Bladder microvascular endothelial cell (primary cell): ENCODE data around the gene ANAPC2. TPM values are rescaled to one million over a fixed set of nuclear protein-coding genes. Genes with fewer than 3 reads are reported as not detected.

Source experiments
- total RNA-seq: library from RNA; depleted of rRNA; stranded (reverse); fragments of >200 nt; gene quantifications from 2 replicates; pipeline ENCODE4 v1.2.3, GENCODE V29; 2014

ANAPC2 gene, protein sequence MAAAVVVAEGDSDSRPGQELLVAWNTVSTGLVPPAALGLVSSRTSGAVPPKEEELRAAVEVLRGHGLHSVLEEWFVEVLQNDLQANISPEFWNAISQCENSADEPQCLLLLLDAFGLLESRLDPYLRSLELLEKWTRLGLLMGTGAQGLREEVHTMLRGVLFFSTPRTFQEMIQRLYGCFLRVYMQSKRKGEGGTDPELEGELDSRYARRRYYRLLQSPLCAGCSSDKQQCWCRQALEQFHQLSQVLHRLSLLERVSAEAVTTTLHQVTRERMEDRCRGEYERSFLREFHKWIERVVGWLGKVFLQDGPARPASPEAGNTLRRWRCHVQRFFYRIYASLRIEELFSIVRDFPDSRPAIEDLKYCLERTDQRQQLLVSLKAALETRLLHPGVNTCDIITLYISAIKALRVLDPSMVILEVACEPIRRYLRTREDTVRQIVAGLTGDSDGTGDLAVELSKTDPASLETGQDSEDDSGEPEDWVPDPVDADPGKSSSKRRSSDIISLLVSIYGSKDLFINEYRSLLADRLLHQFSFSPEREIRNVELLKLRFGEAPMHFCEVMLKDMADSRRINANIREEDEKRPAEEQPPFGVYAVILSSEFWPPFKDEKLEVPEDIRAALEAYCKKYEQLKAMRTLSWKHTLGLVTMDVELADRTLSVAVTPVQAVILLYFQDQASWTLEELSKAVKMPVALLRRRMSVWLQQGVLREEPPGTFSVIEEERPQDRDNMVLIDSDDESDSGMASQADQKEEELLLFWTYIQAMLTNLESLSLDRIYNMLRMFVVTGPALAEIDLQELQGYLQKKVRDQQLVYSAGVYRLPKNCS
- total RNA-seq, result 21.0 and 37.3 TPM in 2 replicates

DNA sequence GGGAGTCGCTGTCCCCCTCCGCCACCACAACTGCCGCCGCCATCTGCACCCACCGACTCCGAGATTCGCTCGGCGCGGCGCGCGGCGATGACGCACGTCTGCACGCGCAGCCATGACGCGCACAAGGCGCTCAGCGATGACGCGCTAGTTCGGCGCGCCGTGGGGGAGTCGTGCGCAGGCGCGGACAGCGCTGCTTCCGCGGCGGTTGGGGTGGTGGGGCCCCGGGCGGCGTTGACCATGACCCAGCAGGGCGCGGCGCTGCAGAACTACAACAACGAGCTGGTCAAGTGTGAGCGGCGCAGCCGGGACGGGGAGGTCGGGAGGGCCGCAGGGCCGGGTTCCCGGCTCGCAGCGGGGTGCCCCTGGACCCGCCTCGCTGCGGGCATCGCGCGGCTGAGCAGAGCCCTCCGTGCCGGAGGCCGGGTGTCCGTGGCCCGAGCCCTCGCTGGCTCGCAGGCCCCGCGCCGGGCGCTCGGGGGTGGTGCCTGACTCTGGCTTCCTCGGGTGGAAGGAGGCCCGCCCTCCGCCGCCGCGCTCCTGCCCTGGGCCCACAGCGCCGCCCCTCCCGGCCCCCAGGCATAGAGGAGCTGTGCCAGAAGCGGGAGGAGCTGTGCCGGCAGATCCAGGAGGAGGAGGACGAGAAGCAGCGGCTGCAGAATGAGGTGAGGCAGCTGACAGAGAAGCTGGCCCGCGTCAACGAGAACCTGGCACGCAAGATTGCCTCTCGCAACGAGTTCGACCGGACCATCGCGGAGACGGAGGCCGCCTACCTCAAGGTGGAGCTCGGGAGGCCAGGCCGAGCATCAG lies at the start of gene ANAPC2, which contains the start of gene SSNA1:
Gene ANAPC2 (minus strand): TSS at position 71 of the 807 bp plus-strand sequence. CDS start 28 bp downstream, at position 43.
Gene SSNA1 (plus strand): TSS at position 187 of the 807 bp plus-strand sequence. CDS start 51 bp downstream, at position 238.

DNA sequence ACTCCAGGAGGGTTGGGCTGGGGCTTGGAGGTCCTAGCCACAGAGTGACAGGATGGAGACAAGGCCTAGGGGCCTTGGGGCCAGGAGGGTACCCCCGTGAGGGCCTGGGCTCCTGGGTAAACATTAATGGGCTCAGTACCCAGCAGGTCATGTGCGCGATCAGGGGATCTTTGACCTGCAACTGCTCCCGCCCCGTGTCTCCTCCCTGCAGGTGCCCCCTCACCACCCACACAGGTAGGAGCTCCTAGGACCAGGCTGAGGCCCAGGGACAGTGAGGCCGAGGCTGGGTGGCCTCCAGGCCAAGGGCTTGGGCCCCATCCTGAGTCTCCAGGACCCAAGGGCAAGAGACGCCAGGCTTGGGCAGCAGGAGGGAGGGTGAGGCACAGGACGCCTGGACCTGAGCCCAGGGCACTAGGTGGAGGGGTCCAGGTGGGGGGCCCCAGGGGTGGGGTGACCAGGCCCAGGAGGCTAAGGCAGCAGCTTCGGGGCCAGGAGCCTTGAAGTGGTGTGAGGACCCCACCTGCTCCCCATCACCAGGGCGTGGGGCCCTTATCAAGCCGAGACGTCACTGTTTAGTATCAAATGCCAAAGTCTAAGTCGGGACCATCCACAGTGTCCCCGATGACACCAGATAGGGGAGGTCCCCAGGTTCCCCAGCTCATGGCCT lies 42.5 kb upstream of the ANAPC2 start, which contains the start of gene SLC34A3:
Gene SLC34A3 (plus strand): TSS at position 197 of the 667 bp plus-strand sequence. CDS start 802 bp downstream, outside the sequence.

DNA sequence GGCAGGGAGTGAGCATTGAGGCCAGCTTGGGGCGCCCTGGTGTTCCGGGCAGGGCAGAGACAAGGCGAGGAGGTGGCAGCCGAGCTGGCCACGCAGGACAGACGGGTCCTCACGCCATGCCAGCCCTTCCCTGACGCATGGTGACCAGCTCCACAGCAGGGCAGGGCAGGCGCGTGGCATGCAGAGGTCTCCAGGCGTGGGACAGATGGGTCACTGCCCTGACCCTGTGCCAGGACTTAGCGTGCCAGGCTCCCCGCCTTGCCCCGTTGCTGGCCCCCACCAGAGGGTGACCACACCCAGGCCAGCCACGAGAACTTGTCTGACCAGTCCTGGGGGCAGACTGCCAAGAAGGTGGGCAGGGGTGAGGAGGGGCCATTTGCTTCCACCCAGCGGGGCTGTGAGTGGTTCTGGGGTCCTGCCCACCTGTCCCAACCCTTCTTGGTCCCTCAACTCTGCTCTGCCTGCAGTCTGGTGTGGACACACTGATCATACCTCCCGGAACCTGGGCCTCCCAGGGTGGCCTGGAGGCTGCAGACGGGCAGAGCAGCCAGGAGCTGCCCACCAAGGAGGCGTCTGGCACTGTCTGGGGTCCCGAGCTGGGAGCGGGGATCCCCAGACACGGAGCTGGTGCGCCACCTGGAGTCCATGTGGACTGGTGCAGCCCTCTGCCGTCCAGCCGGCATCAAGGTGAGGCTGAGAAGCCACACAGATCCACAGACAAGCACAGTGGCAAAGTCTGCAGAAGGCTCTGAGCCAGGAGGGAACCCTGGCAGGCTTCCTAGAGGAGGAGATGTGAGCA lies 38.9 kb upstream of the ANAPC2 start, which contains the start of gene RNF224:
Gene RNF224 (plus strand): TSS at position 449 of the 799 bp plus-strand sequence. CDS start 834 bp downstream, outside the sequence.

DNA sequence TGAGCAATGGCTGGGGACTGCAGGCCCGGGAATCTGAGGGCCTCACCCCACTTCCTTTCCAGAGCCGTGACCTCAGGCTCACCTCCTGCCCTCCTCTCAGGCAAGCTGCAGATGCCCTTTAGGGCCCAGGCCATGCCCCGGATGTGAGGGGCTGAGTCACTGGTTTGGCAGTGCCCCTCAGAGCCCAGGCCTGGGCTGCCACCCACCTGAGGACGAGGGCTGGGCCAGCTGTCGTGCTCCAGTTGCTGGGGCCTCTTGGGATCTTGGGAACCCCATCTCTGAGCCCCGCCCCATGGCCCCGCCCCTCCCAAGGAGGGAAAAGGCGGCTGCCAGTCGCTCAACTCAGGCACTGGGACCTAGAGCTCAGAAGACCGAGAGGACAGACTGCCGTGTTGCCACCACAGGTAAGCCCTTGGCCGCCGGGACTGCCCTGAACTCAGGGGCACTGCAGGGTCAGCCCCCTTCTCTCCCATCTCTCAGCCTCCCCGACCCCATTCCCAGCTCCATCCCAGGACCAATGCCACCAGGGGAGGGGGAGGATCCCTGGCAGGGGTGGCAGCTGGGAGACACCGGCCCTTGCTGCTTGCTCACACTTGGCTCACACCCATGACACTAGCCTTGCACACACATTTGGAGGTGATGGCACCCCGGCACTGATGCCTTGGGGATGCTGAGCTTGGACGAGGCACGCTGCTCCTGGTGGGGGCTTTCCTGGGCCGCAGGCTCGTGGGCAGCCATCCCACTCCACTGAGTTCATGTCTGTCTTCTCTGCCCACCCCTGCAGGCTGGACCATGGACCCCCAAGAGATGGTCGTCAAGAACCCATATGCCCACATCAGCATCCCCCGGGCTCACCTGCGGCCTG lies 36.7 kb upstream of the ANAPC2 start, which contains the start of gene CYSRT1:
Gene CYSRT1 (plus strand): TSS at position 345 of the 865 bp plus-strand sequence. CDS start 448 bp downstream, at position 793.

DNA sequence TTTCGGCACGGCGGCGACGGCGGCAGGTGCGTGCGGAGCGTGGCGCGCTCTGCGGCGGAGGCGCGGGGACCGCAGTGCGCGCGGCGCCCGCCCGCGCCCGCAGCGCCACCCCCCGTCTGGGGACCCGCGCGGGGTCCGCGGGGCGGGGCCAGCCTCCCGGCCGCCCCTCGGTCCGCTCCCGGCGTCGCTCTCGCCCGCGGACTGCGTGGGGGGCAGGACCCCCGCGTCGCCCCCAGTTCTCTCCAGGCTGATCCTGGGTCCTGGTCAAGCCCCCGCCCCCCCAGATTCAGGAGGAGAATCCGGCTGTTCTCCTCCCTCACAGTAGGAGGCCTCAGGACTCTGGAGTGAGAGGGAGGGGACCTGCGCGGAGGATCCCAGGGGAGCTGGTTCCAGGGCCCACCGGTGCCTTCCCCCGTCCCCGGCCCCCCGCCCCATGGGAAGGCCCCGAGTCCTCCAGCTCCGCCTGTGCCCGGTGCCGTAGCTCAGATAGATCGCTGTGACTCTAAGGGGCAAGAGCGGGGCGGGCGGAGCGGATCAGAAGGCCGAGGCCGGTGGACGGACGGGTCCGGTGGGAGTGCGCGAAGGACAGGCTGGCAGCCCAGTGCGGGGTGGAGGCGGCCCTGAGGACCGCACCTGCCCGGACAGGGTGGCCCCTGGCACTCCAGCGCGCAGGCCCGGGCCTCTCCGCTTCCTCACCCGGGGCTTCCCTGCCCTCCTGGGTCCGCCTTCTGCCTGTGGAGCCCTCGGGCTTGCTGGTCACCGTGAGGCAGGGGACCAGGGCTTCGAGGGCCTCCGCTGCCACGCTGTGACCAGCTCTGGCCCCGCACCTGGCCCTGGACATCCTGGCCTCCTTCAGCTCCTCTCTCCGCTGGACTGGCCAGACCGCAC lies 34.1 kb upstream of the ANAPC2 start, which contains the start of gene RNF208:
Gene RNF208 (minus strand): TSS at position 51 of the 888 bp plus-strand sequence. CDS start 1,028 bp downstream, outside the sequence.

DNA sequence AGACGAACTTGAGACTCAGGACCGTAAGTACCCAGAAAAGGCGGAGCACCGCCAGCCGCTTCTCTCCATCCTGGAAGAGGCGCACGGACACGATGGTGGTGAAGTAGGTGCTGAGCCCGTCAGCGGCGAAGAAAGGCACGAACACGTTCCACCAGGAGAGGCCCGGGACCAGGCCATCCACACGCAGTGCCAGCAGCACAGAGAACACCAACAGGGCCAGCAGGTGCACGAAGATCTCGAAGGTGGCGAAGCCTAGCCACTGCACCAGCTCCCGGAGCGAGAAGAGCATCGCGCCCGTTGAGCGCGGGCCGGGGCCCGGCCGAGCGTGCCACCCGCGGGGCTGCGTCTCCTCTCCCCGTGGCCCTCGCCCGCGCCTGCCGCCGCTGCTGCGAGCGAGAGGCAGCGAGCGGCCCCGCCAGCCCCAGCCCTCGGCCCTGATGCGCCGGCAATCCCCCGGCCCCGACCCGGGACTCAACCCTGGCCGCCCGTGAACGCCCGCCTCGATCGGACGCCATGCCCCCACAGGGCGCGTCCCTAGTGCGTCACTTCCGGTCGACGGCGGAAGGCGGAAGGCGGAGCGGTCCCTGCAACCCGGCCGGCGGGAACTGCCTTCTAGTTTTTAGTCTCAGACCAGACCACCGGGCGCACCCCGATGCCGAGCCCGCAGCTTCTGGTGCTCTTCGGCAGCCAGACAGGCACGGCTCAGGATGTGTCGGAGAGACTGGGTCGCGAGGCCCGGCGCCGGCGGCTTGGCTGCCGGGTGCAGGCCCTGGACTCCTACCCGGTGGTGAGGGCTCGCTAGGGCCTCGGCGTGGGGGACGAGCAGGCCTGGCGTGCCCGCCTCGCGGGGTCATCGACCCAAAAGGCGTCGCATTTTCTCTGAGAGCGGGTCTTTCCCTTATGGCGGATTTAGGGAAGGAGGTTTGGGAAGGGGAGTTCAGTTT lies 17.0 kb upstream of the ANAPC2 start, which contains the start of the genes NDOR1 and TMEM203:
Gene NDOR1 (plus strand): TSS at position 575 of the 944 bp plus-strand sequence. CDS start 78 bp downstream, at position 653.
Gene TMEM203 (minus strand): TSS at position 523 of the 944 bp plus-strand sequence. CDS start 234 bp downstream, at position 289.

DNA sequence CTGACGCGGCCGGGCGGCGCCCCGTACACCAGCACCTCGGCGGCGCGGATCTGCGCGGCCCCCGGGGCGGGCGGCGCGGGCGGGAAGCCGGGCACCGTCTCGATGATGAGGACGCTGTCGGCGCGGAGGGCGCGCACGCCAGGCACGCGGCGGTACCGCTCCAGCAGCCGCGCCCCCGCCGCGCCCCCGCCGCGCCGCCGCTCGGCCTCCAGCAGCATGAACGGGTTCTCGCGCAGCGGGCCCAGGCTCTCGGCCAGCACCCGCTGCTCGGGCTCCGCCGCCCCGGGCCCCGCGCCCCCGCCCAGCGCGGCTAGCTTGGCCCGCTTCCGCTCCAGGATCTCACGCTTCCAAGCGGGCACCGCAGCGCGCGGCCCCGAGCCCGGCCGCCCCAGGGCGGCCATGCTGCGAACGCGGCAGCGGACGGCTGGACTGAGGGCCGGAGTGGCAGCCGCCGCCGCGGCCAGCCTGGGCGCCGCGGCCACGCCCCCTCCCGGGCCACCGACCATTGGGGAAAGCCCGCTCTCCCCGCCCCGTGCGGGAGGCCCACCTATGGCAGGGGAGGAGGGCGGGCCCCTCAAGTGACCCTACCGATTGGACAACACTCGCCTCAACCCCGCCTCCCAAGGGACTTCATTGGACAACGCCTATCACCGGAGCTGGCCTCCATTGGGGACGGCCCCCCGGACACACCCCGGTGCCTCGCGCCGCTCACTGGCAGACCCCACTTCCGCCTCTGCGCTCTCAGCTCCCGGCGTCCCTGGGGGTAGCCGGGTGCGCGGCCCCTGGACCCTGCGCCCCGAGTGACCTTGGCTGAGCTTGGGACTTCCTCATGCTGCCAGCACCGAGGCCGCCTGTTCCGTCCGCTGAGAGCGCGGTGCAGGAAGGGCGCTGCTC lies 12.2 kb upstream of the ANAPC2 start, which contains the start of gene TPRN:
Gene TPRN (minus strand): TSS at position 431 of the 894 bp plus-strand sequence. CDS start 30 bp downstream, at position 401.

DNA sequence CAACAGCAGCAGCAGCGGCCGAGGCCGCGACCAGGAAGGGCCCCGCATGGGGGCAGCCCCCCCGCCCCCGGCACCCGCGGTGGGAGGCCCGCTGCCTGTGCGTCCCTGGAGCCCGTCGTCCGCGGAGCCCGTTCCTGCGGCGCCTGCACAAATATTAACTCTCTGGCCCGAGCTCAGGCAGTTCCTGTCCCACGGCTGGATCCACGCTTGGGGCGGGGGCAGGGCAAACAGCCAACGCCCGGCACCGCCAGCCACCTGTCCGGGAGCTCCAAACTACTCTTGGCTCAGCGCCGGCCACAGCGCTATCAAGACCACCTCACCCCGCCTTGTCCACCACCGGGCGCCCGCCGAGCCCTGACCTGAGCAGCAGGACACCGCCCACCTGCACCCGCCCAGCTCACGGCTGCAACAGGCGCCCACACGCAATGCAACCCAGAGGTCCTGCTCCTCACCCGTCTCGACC lies 18.4 kb downstream of the ANAPC2 start, which contains the start of gene LRRC26:
Gene LRRC26 (minus strand): TSS at position 156 of the 463 bp plus-strand sequence. CDS start 108 bp downstream, at position 48.

DNA sequence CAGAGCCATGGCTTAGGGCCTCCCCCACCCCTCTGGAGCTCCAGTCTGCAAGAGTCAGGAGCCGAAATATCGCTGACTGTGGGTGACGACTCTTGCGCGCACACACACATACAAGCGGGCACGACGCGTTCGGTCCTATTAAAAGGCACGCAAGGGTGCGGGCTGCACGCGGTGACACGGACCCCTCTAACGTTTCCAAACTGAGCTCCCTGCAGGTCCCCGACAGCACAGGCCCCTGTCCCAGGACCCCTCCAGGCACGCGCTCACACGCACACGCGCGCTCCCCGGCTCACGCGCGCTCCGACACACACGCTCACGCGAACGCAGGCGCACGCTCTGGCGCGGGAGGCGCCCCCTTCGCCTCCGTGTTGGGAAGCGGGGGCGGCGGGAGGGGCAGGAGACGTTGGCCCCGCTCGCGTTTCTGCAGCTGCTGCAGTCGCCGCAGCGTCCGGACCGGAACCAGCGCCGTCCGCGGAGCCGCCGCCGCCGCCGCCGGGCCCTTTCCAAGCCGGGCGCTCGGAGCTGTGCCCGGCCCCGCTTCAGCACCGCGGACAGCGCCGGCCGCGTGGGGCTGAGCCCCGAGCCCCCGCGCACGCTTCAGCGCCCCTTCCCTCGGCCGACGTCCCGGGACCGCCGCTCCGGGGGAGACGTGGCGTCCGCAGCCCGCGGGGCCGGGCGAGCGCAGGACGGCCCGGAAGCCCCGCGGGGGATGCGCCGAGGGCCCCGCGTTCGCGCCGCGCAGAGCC lies 49.5 kb downstream of the ANAPC2 start, which contains the start of gene GRIN1:
Gene GRIN1 (plus strand): TSS at position 433 of the 746 bp plus-strand sequence. CDS start 333 bp downstream, outside the sequence.

Other genes starting within 250 kb of the ANAPC2 start
- 151 and 202 TPM in 2 replicates for gene FBXW5, start 243.8 kb downstream of the ANAPC2 start, total RNA-seq
- gene C8G, start 243.3 kb downstream of the ANAPC2 start, total RNA-seq, result 1.2 TPM in 1 of 2 replicates, not detected in the other
- gene LCN12, start 236.3 kb downstream of the ANAPC2 start, total RNA-seq, result 0.19 TPM in 1 of 2 replicates, not detected in the other
- 0.38 TPM in 1 of 2 replicates, not detected in the other for gene PTGDS, start 211.1 kb downstream of the ANAPC2 start, total RNA-seq
- gene LCNL1, start 205.6 kb downstream of the ANAPC2 start, total RNA-seq, result 0.06 TPM in 1 of 2 replicates, not detected in the other
- gene PAXX, start 196.1 kb downstream of the ANAPC2 start, total RNA-seq, result 7.7 and 10.7 TPM in 2 replicates
- not detected in 2 replicates for gene CLIC3, start 192.0 kb downstream of the ANAPC2 start, total RNA-seq
- 5.0 and 29.3 TPM in 2 replicates for gene ABCA2, start 160.3 kb downstream of the ANAPC2 start, total RNA-seq
- not detected in 2 replicates for gene FUT7, start 156.5 kb downstream of the ANAPC2 start, total RNA-seq
- gene NPDC1, start 142.4 kb downstream of the ANAPC2 start, total RNA-seq, result 29.6 and 30.9 TPM in 2 replicates
- gene ENTPD2, start 134.5 kb downstream of the ANAPC2 start, total RNA-seq, result under 0.01 TPM in 1 of 2 replicates, not detected in the other
- gene SAPCD2, start 118.0 kb downstream of the ANAPC2 start, total RNA-seq, result 8.8 and 13.6 TPM in 2 replicates
- 12.1 and 23.3 TPM in 2 replicates for gene UAP1L1, start 111.0 kb downstream of the ANAPC2 start, total RNA-seq
- gene MAN1B1, start 101.6 kb downstream of the ANAPC2 start, total RNA-seq, result 58.6 and 66.0 TPM in 2 replicates
- 77.9 and 85.8 TPM in 2 replicates for gene DPP7, start 73.8 kb downstream of the ANAPC2 start, total RNA-seq
- under 0.01 and 0.06 TPM in 2 replicates for gene GRIN1, start 49.4 kb downstream of the ANAPC2 start, total RNA-seq
- gene LRRC26, start 18.5 kb downstream of the ANAPC2 start, total RNA-seq, result not detected in 2 replicates
- not detected in 2 replicates for gene TMEM210, start 16.5 kb downstream of the ANAPC2 start, total RNA-seq
- 96.5 and 111 TPM in 2 replicates for gene SSNA1, start 116 bp upstream of the ANAPC2 start, total RNA-seq
- 3.2 and 3.4 TPM in 2 replicates for gene TPRN, start 12.2 kb upstream of the ANAPC2 start, total RNA-seq
- 17.2 and 23.9 TPM in 2 replicates for gene TMEM203, start 17.1 kb upstream of the ANAPC2 start, total RNA-seq
- gene NDOR1, start 17.1 kb upstream of the ANAPC2 start, total RNA-seq, result 2.3 and 3.3 TPM in 2 replicates
- gene RNF208, start 33.7 kb upstream of the ANAPC2 start, total RNA-seq, result 0.16 and 0.31 TPM in 2 replicates
- 0.16 TPM in 1 of 2 replicates, not detected in the other for gene CYSRT1, start 36.6 kb upstream of the ANAPC2 start, total RNA-seq
- gene RNF224, start 38.9 kb upstream of the ANAPC2 start, total RNA-seq, result not detected in 2 replicates
- not detected in 2 replicates for gene SLC34A3, start 42.3 kb upstream of the ANAPC2 start, total RNA-seq
- 196 and 202 TPM in 2 replicates for gene TUBB4B, start 52.7 kb upstream of the ANAPC2 start, total RNA-seq
- gene STPG3, start 62.7 kb upstream of the ANAPC2 start, total RNA-seq, result not detected in 2 replicates
- gene NELFB, start 66.8 kb upstream of the ANAPC2 start, total RNA-seq, result 63.6 and 66.1 TPM in 2 replicates
- 14.9 and 27.1 TPM in 2 replicates for gene TOR4A, start 89.2 kb upstream of the ANAPC2 start, total RNA-seq
- 28.1 and 30.0 TPM in 2 replicates for gene NRARP, start 113.7 kb upstream of the ANAPC2 start, total RNA-seq
- 18.0 and 25.7 TPM in 2 replicates for gene EXD3, start 234.6 kb upstream of the ANAPC2 start, total RNA-seq
- 0.97 and 2.1 TPM in 2 replicates for gene NOXA1, start 234.8 kb upstream of the ANAPC2 start, total RNA-seq